Uterus (tissue), 4 donors: ENCODE results near the gene VSTM4. TPM values are rescaled to one million over a fixed set of nuclear protein-coding genes. Genes with fewer than 3 reads are reported as not detected.

Source experiments
- DNase-seq, 2 donors: peaks; one replicate each; pipeline ENCODE4 v3.0.0-alpha.2; 2019 to 2020
- H3K27ac ChIP-seq, 2 donors: fragments of 200-600 bp; sonication (generic); 1 replicate in 1 of 2; 2 replicates in 1 of 2; pipeline ENCODE4 v1.5.1; 2016 to 2018
- H3K27me3 ChIP-seq, 2 donors: fragments of 200-600 bp; sonication (generic); one replicate each; pipeline ENCODE4 v1.5.1; 2018 to 2019; ENCODE audit warnings: control low read depth in 1 of 2
- H3K36me3 ChIP-seq, 2 donors: fragments of 200-600 bp; sonication (generic); one replicate each; pipeline ENCODE4 v1.5.1; 2019; ENCODE audit warnings: control low read depth in 1 of 2
- H3K4me1 ChIP-seq, 2 donors: fragments of 200-600 bp; sonication (generic); one replicate each; pipeline ENCODE4 v1.5.1; 2018 to 2019; ENCODE audit warnings: control low read depth in 1 of 2
- H3K4me3 ChIP-seq, 2 donors: fragments of 200-600 bp; sonication (generic); 1 replicate in 1 of 2; 2 replicates in 1 of 2; pipeline ENCODE4 v1.5.1; 2018 to 2019; ENCODE audit warnings: mild to moderate bottlenecking in 1 of 2
- H3K9me3 ChIP-seq, 2 donors: fragments of 200-600 bp; sonication (generic); one replicate each; pipeline ENCODE4 v1.5.1; 2019; ENCODE audit warnings: control low read depth in 1 of 2
- POLR2A ChIP-seq, 2 donors: fragments of 450-650 bp; IDR thresholded peaks; one replicate each; pipeline ENCODE4 v1.6.1; 2016; ENCODE audit warnings: antibody characterized with exemption in 2 of 2, mild to moderate bottlenecking in 1 of 2, moderate library complexity in 1 of 2
- intact Hi-C: fragments of 100-400 bp; cut with DNase I; formaldehyde crosslinking; loops from one replicate; pipeline ENCODE4 v1.15.1; 2023; ENCODE audit warnings: low total_unique reads
- total RNA-seq, 4 donors: library from RNA; depleted of rRNA in 3 of 4; stranded (reverse); fragments of >200 nt in 3 of 4; gene quantifications; one replicate each; pipeline versions ENCODE4 v1.1.0 to v1.2.4, GENCODE V29; 2014 to 2023
- TF ChIP-seq, protein P1 (sequence below), 4 experiments: fragments of 200-600 bp in 2 of 4; fragments of 450-650 bp in 2 of 4; sonication (generic) in 2 of 4; IDR thresholded peaks; one replicate each; pipeline ENCODE4 v1.5.1; 2016 to 2019; ENCODE audit warnings: antibody characterized with exemption in 4 of 4, mild to moderate bottlenecking in 2 of 4, moderate library complexity in 1 of 4
- donor health status: DM: yes; HTN: yes; CAD: no.

The VSTM4 gene
- total RNA-seq, 4 donors from 2014 or later, result 10.3 to 46.6 (median 19.3) TPM

DNA sequence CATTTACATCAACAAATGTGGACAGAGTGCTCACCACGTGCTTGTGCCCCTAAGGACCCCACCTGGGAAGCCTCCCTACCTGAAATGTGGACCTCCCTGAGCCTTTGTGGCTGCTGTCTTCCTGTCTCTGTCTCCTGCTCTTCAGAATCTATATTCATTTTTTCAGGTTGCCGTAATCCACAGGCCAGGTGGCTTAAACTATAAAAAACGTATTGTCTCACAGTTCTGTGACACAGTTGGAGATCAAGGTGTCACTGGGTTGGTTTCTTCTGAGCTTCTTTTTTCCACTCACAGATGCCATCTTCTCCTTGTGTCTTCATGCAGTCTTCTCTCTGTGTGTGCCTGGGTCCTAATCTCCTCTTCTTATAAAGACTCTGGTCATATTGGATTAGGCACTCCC lies 5.6 kb upstream of the VSTM4 start:
- Histone ChIP-seq H3K4me3 (no peak overlapping the region), H3K27me3 (no peaks in the 10 kb centered on the region), H3K9me3 (no peaks in the 10 kb centered on the region), H3K36me3 (no peaks in the 10 kb centered on the region), H3K27ac (no peak overlapping the region), H3K4me1 (no peaks in the 10 kb centered on the region)
- DNase-seq, result no peak
- intact Hi-C loops, result no loop called here
- TF ChIP-seq, protein P1, sequence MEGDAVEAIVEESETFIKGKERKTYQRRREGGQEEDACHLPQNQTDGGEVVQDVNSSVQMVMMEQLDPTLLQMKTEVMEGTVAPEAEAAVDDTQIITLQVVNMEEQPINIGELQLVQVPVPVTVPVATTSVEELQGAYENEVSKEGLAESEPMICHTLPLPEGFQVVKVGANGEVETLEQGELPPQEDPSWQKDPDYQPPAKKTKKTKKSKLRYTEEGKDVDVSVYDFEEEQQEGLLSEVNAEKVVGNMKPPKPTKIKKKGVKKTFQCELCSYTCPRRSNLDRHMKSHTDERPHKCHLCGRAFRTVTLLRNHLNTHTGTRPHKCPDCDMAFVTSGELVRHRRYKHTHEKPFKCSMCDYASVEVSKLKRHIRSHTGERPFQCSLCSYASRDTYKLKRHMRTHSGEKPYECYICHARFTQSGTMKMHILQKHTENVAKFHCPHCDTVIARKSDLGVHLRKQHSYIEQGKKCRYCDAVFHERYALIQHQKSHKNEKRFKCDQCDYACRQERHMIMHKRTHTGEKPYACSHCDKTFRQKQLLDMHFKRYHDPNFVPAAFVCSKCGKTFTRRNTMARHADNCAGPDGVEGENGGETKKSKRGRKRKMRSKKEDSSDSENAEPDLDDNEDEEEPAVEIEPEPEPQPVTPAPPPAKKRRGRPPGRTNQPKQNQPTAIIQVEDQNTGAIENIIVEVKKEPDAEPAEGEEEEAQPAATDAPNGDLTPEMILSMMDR (IDR thresholded peaks at IDR 0.05), result no peak

DNA sequence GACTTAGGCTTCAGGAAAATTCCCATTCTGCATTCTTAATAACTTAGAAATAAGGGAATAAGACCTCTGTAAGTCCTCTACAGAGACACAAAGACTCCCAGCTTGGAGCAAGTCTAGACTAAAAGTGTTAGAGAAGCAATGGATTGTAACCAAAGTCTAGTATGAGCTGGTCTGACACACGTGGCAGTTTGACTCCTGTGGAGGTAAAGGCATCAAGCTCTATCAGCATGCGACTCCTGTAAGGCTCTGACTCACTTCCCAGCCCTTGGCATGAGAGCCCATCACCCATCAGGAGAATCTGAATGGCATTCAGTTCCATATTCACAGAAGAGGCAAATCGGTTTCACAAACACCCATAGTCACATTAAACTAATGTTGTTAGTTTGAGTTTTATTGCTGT lies 4.4 kb upstream of the VSTM4 start:
- Histone ChIP-seq H3K4me3 (no peak overlapping the region), H3K27me3 (no peaks in the 10 kb centered on the region), H3K27ac (no peak overlapping the region), H3K36me3 (no peaks in the 10 kb centered on the region), H3K4me1 (no peaks in the 10 kb centered on the region), H3K9me3 (no peaks in the 10 kb centered on the region)
- TF ChIP-seq, protein P1 (IDR thresholded peaks at IDR 0.05), result no peak
- TF ChIP-seq POLR2A (IDR thresholded peaks at IDR 0.05), result no peak
- no peak for DNase-seq
- intact Hi-C loops, result no loop called here

DNA sequence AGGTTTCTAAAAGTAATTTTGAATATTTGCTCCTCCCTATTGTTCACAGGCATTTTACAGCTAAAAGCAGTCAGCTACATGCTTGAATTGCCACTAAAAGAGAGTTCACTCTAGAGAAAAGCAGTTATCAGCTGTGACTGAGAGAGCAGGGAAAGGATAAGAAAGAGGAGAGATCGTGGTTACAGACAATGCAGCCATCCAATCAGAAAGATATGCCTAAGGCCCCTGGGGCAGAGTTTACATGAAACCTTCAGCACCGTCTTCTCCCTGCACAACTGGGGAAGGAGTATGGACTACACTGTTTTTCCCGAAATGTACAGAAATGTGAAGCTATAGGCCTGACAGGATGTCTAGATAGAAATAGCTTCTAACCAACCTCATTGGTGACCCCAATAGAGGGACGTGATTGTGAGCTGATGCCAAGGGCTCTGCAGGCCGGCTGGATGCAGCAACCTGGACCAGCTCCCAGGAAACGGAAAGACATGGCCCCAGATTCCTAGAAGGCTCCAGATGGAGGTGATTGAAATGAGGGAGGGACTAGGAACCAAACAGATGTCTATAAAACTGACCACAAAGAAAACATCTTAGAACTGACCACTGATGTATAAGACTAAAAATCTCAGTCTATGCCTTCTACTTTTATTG lies 3.2 kb upstream of the VSTM4 start:
- Histone ChIP-seq H3K27ac (no peak overlapping the region), H3K9me3 (no peaks in the 10 kb centered on the region), H3K27me3 (no peaks in the 10 kb centered on the region), H3K4me3 (no peak overlapping the region), H3K4me1 (no peaks in the 10 kb centered on the region), H3K36me3 (no peaks in the 10 kb centered on the region)
- TF ChIP-seq, protein P1 (IDR thresholded peaks at IDR 0.05), result no peak
- TF ChIP-seq POLR2A (IDR thresholded peaks at IDR 0.05), result no peak
- no peak for DNase-seq
- intact Hi-C loops, result no loop called here

DNA sequence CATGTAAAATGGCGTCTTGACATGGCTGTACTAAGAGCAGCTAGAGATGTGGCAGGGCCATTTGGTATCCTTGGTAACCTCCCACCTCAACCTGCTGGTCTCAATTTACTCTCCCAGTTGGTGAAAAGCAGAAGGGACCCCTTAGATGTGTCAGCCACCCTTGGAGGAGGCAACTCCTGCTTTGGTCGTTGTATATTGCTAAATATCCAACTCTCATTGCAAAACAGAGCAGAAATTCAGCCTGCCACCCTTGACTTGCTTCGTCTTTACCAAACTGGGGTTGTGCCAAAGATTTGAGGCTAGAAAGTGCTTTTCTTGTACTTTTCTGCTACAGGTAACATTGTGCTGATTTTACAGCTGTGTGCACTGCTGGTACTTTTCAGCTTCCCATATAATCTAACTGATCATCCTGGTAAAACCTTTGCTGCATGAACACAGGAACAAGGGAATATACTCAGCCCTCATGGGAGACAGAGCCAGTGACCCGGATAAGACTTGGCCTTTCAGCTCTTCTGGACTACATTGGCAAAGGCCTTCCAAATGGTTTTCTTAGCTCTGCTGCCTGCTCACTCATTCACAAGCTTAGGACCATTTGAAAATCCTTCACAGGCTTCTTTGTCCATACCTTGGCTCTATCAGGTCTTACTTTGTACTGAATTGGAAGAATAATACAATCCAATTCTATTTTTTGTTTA lies 2.2 kb upstream of the VSTM4 start:
- no peak for DNase-seq
- Histone ChIP-seq H3K9me3 (no peaks in the 10 kb centered on the region), H3K4me1 (no peaks in the 10 kb centered on the region), H3K27ac (no peak overlapping the region), H3K36me3 (no peaks in the 10 kb centered on the region), H3K27me3 (no peaks in the 10 kb centered on the region), H3K4me3 (no peak overlapping the region)
- TF ChIP-seq POLR2A (IDR thresholded peaks at IDR 0.05), result no peak
- TF ChIP-seq, protein P1 (IDR thresholded peaks at IDR 0.05), result no peak
- intact Hi-C loops, result no loop called here

DNA sequence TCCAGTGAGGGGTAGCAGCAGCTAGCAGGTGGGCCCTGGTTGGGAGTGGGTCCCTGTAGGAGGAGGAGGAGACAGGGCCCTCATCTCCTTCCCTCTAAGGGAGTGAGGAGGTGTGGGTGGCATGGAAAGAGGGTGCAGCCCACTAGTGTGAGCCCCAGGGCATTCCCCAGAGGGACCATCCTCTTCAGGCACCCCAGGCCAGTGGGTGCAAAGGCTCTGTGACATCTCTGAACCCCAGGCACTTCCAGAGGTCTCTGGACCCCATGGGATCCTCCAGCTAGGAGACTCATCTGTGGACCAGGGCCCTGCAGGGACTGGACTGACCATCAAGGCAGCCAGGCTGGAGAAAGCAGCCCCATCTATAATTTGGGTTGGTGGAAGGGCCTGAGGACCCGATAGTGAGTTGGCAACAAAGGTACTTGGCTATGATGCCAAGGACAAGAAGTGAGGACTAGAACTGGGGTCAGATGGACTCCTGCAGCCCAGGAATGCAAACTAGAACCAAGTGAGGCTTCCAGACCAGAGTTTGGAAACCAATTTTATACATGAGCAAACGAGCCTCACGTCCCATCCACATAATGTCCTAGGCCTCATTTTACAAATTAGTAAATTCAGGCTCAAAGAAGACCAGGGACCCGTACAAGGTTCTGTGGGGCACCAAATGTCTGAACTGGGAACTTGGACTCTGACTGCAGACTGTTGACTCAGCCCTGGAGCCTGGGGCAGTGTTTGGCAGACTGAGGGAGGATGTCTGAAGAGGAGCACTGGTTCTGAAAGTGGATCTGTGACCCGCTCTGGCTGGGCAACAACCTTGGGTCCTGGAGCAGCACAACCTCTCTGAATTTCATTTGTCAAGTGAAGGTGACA lies 1.4 kb upstream of the VSTM4 start:
- Histone ChIP-seq H3K27me3 (no peaks in the 10 kb centered on the region), H3K27ac (peak overlapping the region in 1 of 2 donors; percentile 63), H3K36me3 (no peaks in the 10 kb centered on the region), H3K4me3 (no peak overlapping the region), H3K9me3 (no peaks in the 10 kb centered on the region), H3K4me1 (no peaks in the 10 kb centered on the region)
- intact Hi-C loops, result no loop called here
- DNase-seq, result no peak
- TF ChIP-seq POLR2A (IDR thresholded peaks at IDR 0.05), result no peak
- TF ChIP-seq, protein P1 (IDR thresholded peaks at IDR 0.05), result no peak
